Fibroblast of the aortic adventitia (primary cell): Measurements from ENCODE around the gene GCC2. TPM values are rescaled to one million over a fixed set of nuclear protein-coding genes. Genes with fewer than 3 reads are reported as not detected.

ENCODE experiments used
- DNase-seq: peaks from one replicate; pipeline ENCODE4 v3.0.0-alpha.2; 2010; ENCODE audit warnings: low read depth
- H3K4me3 ChIP-seq: 2 replicates; pipeline ENCODE4 v1.5.1; 2011; ENCODE audit warnings: low read depth, mild to moderate bottlenecking, control low read depth, low read length, moderate library complexity
- total RNA-seq: library from RNA; depleted of rRNA; stranded (reverse); fragments of >200 nt; gene quantifications from 2 replicates; pipeline ENCODE4 v1.2.3, GENCODE V29; 2012; ENCODE audit warnings: low replicate concordance
- TF ChIP-seq, protein P1 (sequence below): IDR thresholded peaks from 2 replicates; pipeline ENCODE4 v1.5.1; 2011; ENCODE audit warnings: mild to moderate bottlenecking, low read length, control low read depth, inconsistent platforms; ENCODE audit not compliant: insufficient read depth

Gene GCC2
- total RNA-seq, 1 donor, result 42.8 TPM

DNA sequence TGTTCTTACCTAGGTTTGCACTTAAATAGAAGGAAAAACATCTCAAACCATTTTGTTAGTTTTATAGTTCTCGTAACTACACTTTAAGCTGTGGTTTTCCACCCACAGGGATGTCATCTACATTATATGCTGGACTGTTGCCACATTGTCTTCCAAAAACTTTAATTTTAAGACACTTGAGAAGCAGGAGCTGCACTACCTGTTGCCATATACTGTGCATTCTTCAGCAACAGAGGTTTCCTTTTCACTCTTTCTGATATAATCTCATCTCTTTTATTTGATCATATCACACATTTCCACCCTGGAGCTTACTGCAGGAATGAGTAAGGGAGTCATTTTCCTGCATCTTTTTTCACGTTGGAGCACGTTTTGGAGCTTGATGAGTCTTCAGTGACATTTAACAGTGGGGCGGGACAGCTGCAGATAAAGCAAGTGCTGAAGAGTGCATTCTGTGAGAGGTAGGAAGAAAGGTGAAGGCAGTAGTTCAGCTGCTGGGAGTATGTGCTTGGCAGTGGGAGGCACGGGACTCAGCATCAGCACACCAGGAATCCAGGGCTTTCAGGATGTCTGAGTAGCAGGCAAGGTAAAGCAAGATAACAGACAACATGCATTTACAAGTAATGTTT is 89.1 kb downstream of the GCC2 start:
- no peak overlapping the region for H3K4me3 ChIP-seq
- DNase-seq, result no peak
- TF ChIP-seq, protein P1, sequence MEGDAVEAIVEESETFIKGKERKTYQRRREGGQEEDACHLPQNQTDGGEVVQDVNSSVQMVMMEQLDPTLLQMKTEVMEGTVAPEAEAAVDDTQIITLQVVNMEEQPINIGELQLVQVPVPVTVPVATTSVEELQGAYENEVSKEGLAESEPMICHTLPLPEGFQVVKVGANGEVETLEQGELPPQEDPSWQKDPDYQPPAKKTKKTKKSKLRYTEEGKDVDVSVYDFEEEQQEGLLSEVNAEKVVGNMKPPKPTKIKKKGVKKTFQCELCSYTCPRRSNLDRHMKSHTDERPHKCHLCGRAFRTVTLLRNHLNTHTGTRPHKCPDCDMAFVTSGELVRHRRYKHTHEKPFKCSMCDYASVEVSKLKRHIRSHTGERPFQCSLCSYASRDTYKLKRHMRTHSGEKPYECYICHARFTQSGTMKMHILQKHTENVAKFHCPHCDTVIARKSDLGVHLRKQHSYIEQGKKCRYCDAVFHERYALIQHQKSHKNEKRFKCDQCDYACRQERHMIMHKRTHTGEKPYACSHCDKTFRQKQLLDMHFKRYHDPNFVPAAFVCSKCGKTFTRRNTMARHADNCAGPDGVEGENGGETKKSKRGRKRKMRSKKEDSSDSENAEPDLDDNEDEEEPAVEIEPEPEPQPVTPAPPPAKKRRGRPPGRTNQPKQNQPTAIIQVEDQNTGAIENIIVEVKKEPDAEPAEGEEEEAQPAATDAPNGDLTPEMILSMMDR, result no peak

DNA sequence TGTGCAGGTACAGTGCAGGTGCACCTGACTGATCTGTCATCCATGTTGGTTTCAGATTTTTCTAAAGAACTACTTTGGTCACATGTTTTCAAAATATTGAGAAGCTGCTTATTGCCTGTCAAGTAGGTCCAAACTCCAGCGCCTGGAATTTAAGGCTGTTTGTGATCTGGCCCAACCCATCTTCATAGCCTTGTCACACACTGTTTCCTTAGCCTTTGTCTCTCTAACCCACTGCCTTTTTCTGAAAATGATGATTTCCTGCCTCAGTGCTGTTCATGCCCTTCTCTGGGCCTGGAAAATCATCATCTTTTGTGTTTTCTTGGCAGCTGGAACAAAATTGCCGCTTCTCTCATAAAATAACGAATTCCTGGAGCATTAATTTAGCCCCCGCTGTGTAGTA is 92.4 kb downstream of the GCC2 start:
- no peak for DNase-seq
- TF ChIP-seq, protein P1, result no peak
- no peak overlapping the region for H3K4me3 ChIP-seq

DNA sequence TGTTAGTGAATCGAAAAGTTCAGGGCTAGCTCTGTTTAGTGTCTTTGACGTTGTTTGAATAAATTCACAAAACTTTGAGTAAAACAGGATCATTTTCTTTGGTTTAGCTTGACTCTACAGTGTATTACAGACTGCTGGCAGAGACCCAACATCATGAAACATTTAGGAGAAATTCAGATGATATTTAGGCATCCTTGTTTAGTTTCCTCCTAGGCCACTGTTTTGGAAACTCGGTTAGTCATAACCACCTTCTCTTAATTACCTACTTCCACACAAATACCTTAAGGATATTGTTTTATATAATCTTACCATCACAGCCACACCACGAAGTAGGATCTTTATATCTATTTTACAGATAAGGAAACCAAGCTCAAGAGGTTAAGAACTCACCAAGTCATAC is 93.1 kb downstream of the GCC2 start:
- DNase-seq, result peak; percentile 68
- H3K4me3 ChIP-seq, result no peak overlapping the region
- TF ChIP-seq, protein P1, result no peak

DNA sequence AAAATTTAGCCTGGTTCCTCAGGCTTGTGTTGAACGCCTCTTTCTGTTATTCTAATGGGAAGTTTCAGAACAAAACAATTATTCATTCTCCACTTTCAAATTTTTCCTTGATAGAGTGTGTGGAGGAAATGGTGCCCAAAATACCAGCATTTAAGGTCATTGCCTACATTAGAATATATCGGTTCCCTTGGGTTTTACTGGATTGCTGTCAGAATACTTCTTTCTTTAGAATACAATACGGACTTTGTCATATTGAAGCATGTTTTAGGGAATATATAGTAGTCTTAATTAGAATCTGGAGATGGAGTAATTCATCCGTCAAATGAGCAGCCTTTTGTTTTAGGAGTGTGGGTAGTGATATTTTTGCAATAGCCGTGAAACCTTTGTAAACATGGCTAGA is 98.6 kb downstream of the GCC2 start:
- TF ChIP-seq, protein P1, result no peak
- H3K4me3 ChIP-seq, result no peak overlapping the region
- no peak for DNase-seq

DNA sequence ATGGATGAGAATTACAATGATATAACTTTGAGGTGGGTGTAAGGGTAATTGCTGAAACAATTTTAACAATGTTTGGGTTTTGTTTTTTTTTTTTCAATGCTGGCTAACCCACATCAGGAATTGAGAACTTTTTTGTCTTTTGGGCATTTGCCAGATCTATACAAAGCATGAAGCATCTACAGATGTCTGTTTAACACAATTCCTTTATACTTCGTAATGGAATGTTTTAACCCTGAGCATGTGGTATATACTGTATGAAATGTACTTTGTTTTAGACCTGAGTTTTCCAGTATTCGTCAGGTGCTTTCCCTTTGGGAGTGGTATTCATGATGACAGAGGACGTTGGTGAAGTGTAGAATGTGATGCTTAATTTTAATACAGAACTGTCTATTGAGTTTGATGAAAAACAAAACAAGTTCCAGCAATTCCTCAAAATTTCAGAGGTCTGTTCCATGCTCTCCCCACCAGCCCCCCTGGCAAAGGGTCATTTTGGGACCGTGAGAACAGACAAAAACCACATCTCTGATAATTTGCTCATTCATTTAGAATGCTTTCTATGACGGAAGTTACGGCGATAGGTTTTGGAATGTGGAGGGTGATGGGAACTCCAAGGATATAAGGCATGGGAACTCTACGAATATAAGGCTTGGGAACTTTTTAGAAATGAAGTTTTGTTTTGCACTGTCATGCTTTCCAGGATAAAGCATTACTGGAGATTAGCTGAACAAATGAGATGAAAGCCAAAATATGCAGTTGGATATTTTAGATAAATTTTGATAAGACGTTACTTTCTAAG is 99.4 kb downstream of the GCC2 start:
- H3K4me3 ChIP-seq, result no peak overlapping the region
- TF ChIP-seq, protein P1, result no peak
- DNase-seq, result peak; percentile 50

DNA sequence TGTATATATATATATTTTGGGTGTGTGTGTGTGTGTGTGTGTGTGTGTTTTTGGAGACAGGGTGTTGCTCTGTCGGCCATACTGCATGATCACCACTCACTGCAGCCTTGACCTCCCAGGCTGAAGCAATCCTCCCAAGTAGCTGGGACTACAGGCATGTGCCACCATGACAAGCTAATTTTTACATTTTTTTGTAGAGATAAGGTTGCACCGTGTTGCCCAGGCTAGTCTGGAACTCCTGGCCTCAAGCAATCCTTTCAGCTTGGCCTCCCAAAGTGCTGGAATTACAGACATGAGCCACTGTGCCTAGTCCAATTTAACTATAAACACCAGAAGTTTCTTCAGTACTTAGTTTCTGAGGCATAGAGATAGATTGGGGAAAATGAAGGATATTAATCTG is 103.6 kb downstream of the GCC2 start:
- no peak for DNase-seq
- H3K4me3 ChIP-seq, result no peak overlapping the region
- TF ChIP-seq, protein P1, result no peak
